GM12878 (cell line): ENCODE results near the gene MAPK8. TPM values are rescaled to one million over a fixed set of nuclear protein-coding genes. Genes with fewer than 3 reads are reported as not detected.

Source experiments
- BCLAF1 ChIP-seq: fragments of 450-650 bp; IDR thresholded peaks from 2 replicates; pipeline ENCODE4 v1.6.1; 2017; ENCODE audit warnings: antibody characterized with exemption, mild to moderate bottlenecking, moderate library complexity
- CREB1 ChIP-seq: IDR thresholded peaks from 2 replicates; pipeline ENCODE4 v1.6.1; 2012; ENCODE audit warnings: low read depth, mild to moderate bottlenecking, inconsistent platforms
- CTCF ChIP-seq, 3 experiments: IDR thresholded peaks in 2 of 3; conservative IDR thresholded peaks in 1 of 3; 2 replicates each; pipeline ENCODE4 v1.5.1; 2011; ENCODE audit warnings: low read depth in 3 of 3, low read length in 3 of 3, mild to moderate bottlenecking in 3 of 3, control low read depth in 2 of 3, moderate library complexity in 2 of 3, inconsistent platforms in 1 of 3, mixed read lengths in 1 of 3; ENCODE audit not compliant: control insufficient read depth in 2 of 3, insufficient read depth in 1 of 3; ENCODE audit errors: extremely low read depth in 1 of 3
- PAX8 ChIP-seq: fragments of 450-650 bp; IDR thresholded peaks from 2 replicates; pipeline ENCODE4 v1.6.1; 2017; ENCODE audit warnings: mild to moderate bottlenecking, moderate library complexity
- YY1 ChIP-seq: IDR thresholded peaks from 2 replicates; pipeline ENCODE4 v1.6.1; 2011; ENCODE audit warnings: low read depth, mild to moderate bottlenecking, low read length
- polyA plus RNA-seq, 11 experiments: library from polyadenylated mRNA; depleted of rRNA in 4 of 11; unstranded in 6 of 11; stranded (reverse) in 5 of 11; fragments of >200 nt; fragmentation: Nextera tagmentation in 4 of 11; fragmentation: Illumina TruSeq in 1 of 11; extraction: Ambion mirVana in 4 of 11; extraction: Trizol in 1 of 11; gene quantifications; 1 replicate in 1 of 11; 2 replicates in 10 of 11; pipeline versions ENCODE4 v1.2.1 to v1.2.3, GENCODE V29; 2011 to 2016; ENCODE audit warnings: inconsistent platforms in 2 of 11, missing spikeins in 2 of 11, low read depth in 1 of 11
- total RNA-seq, 4 experiments: library from RNA; depleted of rRNA in 3 of 4; stranded (reverse); fragments of >200 nt in 3 of 4; fragmentation: Illumina TruSeq in 1 of 4; extraction: Trizol in 1 of 4; gene quantifications; 2 replicates each; pipeline versions ENCODE4 v1.2.1 to v1.2.3, GENCODE V29; 2013 to 2021

Gene MAPK8
- total and polyA plus RNA-seq, 10 of the 15 experiments (the other 5 are each of a cell fraction or from before 2014, with no cell fraction given): 3.9 to 102 (median 40.0) TPM

GRCh38 chr10:48464121-48464870 is 157.8 kb downstream of the MAPK8 start (continued):
- no peak for TF ChIP-seq CTCF (IDR thresholded peaks at IDR 0.05 in 2 of 3, conservative IDR thresholded peaks at IDR 0.05 in 1 of 3; ENCODE audit: control insufficient read depth in 2 of 3, extremely low read depth in 1 of 3, insufficient read depth in 1 of 3, low read depth in 3 of 3, low read length in 3 of 3)
- TF ChIP-seq YY1: no peak
- TF ChIP-seq CREB1: no peak
- TF ChIP-seq PAX8: no peak
- TF ChIP-seq BCLAF1: no peak
